ENCODE results near the gene SPHK2.
"Not testable (repeated sequence)": the region's sequence is repeated elsewhere in the genome, so short reads cannot be mapped to it uniquely, and the experiment has no call there.

The SPHK2 gene

DNA sequence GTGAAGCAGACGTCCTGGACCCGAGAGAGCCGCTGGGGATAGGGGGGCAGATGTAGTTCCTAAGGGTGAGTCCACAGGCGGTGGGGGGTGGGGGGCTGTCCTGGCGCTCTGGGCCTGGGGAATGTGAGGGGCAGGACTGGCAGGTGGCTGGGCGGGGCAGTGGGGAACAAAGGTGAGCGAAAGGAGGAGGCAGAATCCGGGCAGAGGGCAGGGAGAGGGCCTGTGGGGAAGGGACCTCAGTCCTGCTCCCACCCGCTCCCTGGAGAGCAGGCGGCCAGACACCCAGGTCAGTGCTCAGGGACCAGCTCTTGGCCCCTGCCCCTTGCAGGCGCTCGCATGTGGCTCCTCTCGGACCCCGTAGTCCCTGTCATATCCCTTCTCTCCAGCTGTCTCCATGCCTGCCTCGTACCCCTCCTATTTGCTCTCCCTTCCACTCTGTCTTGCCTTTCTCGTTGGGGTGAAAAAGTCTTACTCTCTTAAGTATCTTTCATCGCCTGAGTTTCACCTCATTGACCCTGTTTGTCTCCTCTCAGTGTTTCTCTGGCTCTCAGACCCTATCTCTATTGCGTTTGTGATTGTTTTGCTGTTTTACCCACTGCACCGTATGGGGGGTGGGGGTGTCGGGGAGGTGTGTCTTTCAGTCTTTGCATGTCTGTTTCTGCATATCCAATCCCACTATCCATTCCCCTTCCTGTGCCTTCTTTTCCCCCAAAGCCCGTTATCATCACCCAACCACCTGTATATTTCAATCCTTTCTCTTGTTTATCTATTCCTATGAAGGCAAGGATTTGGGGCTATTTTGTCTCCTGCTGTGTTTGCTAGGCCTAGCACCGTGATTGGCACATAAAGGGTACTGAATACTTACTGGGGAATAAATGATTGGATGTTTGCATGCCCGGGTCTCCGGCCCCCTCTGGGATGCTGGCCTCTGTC, 5.8 kb downstream of the SPHK2 start:
- DNase-seq, result no peak

DNA sequence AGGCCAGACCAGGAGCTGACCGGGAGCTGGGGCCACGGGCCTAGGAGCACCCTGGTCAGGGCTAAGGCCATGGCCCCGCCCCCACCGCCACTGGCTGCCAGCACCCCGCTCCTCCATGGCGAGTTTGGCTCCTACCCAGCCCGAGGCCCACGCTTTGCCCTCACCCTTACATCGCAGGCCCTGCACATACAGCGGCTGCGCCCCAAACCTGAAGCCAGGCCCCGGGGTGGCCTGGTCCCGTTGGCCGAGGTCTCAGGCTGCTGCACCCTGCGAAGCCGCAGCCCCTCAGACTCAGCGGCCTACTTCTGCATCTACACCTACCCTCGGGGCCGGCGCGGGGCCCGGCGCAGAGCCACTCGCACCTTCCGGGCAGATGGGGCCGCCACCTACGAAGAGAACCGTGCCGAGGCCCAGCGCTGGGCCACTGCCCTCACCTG, 6.6 kb downstream of the SPHK2 start:
- no peak for DNase-seq

DNA sequence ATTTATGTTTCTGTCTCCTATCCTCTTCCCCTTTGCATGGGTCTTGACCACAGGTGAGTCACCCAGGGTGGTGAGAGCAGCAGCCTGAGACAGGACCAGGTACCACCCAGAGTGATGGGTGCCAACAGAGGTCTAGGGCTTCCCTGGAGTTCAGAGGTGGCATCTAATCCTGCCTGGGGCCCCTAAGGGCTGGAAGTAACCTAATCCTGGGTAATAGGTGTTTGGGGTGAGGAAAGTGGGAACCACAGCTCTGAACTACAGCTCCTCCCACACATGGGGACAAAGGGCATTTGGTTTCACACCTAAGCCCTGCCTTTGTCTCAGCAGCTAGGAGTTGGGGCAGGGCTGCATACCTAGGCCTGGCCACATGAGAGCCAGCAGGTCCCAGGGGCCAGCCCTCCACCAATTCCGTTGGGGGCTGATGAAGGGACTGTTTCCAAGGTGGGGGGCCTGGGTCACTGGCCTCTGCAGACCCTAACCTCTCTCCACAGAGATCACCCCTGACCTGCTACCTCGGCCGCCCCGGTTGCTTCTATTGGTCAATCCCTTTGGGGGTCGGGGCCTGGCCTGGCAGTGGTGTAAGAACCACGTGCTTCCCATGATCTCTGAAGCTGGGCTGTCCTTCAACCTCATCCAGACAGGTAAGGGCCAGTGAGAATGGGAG, 8.0 kb downstream of the SPHK2 start:
- DNase-seq, result no peak

DNA sequence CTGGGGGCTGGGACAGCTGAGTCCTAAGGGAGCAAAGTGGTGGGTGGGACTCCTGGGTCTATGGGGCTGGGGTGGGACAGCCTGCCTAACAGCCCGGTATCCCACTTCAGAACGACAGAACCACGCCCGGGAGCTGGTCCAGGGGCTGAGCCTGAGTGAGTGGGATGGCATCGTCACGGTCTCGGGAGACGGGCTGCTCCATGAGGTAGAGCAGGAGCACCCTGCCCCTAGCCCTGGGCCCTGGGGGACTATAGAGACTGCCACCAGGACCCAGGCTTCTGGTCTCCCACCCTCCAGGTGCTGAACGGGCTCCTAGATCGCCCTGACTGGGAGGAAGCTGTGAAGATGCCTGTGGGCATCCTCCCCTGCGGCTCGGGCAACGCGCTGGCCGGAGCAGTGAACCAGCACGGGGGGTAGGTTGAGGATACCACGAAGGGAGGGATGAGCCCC, 8.6 kb downstream of the SPHK2 start:
- DNase-seq, result no peak

DNA sequence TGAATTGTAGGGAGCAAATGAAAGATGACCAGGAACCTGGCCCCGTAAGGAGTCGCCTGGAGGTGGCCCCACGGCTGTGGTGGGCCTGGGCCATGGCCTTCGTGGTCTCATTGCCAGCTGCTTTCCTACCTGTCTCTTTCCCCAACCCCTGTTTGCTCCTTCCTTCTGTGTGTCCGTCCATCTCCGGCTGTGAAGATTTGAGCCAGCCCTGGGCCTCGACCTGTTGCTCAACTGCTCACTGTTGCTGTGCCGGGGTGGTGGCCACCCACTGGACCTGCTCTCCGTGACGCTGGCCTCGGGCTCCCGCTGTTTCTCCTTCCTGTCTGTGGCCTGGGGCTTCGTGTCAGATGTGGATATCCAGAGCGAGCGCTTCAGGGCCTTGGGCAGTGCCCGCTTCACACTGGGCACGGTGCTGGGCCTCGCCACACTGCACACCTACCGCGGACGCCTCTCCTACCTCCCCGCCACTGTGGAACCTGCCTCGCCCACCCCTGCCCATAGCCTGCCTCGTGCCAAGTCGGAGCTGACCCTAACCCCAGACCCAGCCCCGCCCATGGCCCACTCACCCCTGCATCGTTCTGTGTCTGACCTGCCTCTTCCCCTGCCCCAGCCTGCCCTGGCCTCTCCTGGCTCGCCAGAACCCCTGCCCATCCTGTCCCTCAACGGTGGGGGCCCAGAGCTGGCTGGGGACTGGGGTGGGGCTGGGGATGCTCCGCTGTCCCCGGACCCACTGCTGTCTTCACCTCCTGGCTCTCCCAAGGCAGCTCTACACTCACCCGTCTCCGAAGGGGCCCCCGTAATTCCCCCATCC, 9.4 kb downstream of the SPHK2 start:
- DNase-seq, result no peak

DNA sequence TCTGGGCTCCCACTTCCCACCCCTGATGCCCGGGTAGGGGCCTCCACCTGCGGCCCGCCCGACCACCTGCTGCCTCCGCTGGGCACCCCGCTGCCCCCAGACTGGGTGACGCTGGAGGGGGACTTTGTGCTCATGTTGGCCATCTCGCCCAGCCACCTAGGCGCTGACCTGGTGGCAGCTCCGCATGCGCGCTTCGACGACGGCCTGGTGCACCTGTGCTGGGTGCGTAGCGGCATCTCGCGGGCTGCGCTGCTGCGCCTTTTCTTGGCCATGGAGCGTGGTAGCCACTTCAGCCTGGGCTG, 9.9 kb downstream of the SPHK2 start:
- DNase-seq, result no peak

DNA sequence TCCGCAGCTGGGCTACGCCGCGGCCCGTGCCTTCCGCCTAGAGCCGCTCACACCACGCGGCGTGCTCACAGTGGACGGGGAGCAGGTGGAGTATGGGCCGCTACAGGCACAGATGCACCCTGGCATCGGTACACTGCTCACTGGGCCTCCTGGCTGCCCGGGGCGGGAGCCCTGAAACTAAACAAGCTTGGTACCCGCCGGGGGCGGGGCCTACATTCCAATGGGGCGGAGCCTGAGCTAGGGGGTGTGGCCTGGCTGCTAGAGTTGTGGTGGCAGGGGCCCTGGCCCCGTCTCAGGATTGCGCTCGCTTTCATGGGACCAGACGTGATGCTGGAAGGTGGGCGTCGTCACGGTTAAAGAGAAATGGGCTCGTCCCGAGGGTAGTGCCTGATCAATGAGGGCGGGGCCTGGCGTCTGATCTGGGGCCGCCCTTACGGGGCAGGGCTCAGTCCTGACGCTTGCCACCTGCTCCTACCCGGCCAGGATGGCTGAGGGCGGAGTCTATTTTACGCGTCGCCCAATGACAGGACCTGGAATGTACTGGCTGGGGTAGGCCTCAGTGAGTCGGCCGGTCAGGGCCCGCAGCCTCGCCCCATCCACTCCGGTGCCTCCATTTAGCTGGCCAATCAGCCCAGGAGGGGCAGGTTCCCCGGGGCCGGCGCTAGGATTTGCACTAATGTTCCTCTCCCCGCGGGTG, 10.4 kb downstream of the SPHK2 start:
- DNase-seq, result no peak

DNA sequence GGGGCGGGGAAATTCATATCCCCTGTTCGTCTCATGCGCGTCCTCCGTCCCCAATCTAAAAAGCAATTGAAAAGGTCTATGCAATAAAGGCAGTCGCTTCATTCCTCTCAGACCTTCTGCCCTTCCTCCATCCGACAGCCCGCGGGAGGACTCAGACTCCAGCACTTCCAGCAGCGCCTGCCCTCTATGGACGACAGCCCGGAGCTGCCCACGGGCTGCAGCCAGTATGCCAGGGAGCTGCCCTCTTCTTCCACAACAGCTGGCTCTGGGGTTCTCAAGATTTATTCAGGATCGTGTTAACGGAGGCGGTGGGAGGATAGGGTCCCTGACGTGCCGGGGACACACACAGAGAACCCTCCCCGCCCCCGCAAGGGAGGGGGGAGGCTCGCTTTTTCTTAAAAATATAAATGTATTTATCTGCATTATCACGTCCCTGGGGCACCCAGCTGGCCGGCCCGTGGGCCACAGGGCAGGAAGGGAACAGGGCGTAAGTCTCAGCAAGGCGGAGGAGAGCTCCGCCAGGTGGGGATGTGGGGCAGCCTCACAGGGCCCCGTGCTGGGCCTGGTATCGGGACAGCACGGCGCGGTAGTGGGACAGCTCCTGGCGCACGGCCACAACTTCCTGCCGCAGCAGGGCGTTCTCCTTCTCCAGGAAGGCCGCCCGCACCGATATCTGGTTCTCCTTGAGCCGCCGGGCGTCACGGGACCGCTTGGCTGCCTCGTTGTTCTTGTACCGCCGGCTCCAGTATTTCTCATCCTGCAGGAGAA, 11.2 kb downstream of the SPHK2 start:
- no peak for DNase-seq

DNA sequence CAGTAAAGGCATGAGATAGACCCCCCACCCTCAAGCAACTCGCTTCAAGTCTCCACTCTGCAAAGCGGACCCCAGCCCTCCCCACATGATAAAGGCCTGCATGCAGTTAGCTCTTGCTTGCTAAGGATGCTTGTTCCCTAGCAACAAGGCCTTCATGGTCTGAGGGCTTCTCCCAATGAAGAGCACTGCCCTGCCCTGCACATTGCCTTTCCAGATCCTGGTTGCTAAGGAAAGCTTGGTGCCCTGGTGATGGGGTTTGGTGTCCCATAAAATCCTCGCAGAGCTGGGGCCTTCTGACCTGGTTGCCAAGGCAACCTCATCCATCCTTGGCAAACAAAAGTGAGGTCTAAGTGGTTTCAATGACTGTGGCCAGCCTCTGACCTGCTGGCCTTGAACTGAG, 11.9 kb downstream of the SPHK2 start:
- DNase-seq, result no peak

DNA sequence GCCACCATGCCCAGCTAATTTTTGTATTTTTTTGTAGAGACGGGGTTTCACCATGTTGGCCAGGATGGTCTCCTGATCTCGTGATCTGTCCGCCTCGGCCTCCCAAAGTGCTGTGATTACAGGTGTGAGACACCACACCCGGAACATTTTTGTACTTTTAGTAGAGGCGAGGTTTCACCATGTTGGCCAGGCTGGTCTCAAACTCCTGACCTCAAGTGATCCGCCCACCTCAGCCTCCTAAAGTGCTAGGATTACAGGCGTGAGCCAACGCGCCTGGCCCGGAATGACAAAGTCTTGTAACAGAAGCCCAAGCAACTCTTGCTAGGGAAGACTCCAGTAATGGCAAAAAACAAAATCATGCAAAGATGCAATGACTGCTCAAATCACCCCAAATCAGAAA, 13.0 kb downstream of the SPHK2 start:
- DNase-seq, result not testable (repeated sequence)

DNA sequence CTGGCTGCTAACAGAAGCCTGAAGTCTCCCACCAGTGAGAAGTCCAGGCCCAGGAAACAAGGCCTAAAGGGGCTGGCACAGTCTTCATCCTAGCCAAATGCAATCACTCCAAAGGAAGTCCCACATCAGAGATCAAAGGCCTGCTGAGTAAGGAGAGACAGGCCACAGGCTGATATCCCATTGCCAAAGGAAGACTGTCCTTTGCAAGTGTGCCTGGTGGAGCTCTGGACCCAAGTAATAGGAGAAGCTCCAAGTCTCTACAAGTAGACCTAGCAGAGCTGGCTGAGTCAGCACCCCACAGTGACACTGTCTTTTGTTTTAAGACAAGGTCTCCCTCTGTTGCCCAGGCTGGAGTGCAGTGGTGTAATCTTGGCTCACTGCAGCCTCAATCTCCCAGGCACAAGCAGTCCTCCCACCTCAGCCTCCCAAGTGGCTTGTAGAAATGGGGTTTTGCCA, 13.4 kb downstream of the SPHK2 start:
- DNase-seq, result no peak

DNA sequence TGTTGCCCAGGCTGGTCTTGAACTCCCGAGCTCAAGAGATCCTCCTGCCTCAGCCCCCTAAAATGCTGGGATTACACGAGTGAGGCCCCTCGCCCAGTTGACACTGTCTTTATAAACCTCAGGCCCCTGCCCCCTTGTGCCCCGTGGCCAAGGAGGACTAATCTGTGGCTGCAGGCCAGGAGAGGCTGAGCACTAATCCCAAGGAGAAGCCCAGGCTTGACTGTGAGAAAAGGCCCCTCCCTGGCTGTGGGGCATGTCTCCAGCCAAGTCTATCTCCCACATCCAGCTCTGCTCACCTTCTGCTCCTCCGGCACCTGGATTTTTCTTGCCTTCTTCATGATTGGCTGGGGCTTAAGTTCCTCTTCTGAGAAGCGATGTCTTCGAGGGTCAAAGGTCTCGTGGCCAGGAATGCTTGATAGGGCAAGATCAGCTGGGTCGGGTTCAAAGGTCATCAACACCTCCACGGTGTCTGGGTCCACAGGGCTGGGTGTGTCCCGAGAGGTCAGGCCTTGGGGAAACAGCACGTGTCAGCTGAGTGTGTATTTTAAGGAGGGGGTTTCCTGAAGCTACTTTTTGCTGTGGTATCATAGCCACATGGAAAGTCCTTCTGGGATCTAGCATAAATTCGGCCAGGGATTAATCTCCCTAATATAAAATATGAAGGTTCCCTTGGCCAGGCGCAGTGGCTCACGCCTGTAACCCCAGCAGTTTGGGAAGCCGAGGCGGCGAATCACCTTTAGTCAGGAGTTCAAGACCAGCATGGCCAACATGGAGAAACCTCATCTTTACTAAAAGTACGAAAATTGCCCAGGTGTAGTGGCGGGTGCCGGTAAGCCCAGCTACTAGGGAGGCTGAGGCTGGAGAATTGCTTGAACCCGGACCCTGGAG, 14.1 kb downstream of the SPHK2 start:
- no peak for DNase-seq

DNA sequence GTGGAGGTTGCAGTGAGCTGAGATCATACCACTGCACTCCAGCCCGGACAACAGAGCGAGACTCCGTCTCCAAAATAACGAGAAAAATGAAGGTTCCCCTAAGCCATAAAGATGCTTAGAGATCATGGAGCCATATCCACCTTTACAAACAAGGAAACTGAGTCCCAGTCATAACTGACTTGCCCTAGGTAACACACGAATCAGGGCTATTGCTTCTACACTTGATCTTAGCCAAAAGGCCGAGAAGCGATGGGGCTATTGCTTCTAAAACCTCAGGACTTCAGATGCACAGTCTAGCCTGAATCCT, 14.7 kb downstream of the SPHK2 start:
- DNase-seq, result no peak

DNA sequence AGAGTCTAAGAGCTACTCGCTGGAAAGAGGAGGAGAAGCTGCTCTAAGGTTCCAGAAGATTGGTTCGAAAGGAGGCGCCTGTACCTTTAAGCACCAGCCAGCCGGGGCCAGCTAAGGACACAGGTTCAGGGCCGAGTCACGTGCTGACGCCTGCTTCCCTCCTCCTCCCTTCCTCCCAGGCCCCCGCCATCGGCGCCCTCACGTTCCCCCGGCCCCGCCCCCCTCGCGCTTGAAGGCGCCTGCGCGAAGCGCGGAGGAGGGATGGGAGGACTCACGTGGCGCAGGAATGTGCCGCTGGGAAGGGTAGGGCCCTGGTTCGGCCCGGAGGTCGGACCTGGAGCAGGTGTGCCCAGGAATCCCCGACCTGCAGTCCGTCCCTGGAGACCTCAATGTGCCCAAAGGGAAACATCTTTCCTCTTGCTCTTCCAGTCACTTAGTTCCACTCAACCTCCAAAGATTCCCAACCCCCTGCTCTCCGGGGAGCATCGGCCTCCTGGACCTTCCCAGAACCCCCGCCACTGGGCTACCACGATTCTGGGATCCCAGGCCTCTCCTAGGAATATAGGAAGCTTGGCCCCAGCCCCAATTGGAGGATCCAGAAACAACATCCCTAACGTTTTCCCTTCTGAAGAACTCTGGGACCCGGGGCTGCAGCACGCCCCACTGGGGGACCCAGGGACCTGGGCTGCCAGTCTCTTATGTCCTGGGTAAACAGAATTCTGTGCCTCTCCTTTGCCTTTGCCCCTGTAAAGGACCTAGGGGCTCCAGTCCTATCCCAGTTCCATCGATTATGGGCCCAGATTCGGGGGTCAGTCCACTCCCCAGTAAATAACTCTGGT, 15.3 kb downstream of the SPHK2 start:
- peak; percentile 95 for DNase-seq

DNA sequence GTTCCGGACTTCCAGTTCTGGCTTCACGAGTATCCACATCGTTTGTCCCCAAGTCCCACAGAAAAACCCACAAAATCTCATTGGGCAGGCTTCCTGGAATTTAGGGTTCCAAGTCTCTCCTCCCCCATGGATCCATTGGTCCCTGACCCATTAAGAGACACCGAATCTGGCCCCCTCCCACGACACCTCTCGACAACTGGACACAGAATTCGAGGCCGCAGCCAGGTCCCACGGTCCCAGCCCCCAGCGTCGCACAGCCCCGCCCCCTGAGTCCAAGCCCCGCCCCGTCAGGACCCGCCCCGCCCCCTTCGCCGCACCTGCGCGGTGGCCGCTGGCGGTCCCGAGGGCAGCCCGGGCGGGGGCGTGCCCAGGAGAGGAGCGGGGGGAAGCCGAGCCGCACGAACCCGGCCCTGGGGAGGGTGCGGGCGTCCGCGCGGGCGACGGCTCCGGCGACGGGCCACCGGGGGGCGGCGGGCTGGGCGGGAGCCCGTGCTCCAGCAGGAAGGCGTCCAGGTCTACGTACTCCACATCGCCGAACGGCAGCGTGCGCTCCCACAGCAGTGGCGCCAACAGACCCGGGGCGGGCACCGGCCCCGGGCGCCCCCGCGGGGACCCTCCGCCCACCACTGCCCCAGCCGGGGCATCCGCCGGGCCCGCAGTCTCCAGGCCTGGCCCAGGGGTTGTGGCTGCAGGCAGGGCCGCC, 16.1 kb downstream of the SPHK2 start:
- DNase-seq, result peak; percentile 72

DNA sequence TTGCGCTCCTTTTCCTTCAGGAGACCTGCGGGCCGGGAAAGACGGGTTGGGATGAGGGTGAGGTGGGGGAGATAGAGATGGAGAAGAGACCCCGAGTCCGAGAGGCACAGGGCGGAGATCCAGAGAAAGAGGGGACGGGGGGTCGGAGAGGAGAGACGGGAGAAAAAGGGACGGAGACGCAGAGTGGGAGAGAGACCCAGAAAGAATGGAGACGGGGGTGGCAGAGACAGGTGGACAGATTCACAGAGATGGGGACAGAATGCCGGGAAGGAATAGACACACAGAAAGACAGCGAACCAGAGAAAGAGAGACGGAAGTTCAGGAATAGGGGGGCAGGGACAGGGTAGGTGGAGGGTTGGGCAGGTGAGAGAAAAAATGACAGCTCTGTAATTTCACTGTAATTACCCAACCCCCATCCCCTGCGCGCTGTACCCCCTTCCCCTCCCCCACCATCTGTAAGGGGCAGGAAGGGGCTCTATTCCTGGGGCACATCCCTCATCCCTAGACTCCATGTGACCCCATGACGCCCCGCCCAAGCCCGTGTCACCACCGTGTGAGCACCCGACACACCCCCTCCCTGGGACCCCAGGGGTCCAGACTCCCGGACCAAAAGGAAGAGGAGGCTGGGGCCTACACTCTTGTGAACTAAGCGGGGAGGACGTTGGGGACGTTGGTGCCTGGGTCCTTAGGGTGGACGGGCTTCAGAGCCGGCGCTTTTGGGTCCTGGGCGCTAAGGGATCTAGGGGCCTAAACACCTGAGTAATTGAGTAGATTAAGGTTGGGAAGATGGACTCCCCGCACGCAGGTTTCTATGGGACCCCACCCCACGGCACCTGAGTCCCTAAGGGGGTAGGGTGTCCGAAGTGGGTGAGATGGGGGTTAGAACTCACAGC, 16.9 kb downstream of the SPHK2 start:
- DNase-seq, result no peak

DNA sequence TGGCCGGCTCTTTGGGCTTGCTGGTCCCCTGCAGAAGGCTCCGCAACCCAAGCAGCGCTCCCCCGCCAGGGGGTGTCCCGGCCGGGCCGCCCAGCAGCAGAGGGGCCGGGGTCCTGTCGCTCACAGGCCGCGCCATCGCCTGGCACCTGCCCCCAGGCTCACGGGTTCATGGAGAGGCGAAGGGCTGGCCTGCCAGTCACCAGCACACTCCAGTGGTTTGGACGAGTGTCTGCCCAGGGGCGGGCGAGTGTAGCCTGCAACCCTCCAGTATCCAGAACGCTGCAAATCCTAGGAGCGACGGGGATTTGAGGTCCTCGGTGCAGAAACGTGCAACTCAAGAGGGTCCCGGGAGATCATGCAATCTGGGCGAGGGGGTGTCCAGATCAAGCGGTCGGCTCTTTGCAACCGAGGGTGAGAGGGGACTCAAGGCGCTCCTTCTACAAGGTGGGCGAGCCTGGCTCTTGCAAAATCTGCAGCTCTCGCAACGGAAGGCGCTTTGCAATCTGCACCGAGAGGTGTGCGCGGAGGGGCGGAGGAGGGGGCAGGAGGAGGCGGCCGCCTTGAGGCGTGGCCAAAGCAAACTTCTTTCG, 17.6 kb downstream of the SPHK2 start, which contains the start of gene DBP:
Gene DBP (minus strand): TSS at position 521 of the 590 bp plus-strand sequence. CDS start 385 bp downstream, at position 136.
- DNase-seq, result no peak

DNA sequence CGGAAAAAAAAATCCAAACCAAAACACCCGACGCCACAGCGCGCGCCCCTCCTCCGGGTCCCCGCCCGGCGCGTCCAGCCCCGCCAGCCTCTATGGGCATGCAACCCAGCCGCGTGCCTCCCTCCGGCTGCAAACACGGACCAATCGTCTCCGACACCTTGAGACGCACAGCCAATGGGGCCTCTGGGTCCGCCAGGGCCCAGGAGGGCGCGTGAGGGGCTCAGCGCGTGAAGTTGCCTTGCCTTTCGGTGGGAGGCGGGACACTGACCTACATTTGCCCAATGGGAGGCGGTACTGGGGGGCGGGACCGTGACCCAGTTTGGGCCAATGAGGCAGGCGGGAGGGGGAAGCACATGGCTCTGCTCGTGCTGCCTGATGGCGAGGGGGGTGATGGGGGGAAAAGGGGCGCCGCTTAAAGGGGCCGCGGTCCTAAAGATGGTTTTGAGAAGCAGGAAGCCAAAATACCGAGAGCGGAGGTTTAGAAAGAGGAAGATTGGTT, 18.2 kb downstream of the SPHK2 start:
- peak; percentile 99 for DNase-seq

Measured in stimulated activated CD4-positive, alpha-beta T cell treated with anti-CD3 and anti-CD28 coated beads, Interleukin-1b, Interleukin-23, amount 100 ng/mL, for 48 hours (primary cell).